Adrenal gland (tissue), 5 donors: Measurements from ENCODE around the gene HARBI1.

ENCODE experiments used
- POLR2A ChIP-seq, 2 donors: fragments of 450-650 bp; IDR thresholded peaks; one replicate each; pipeline ENCODE4 v1.6.1; 2017; ENCODE audit warnings: antibody characterized with exemption in 2 of 2, mild to moderate bottlenecking in 2 of 2, moderate library complexity in 1 of 2
- TF ChIP-seq, protein P1 (sequence below), 6 experiments: fragments of 450-650 bp in 4 of 6; fragments of 200-600 bp in 2 of 6; sonication (generic) in 1 of 6; IDR thresholded peaks; 1 replicate in 5 of 6; 2 replicates in 1 of 6; pipeline versions ENCODE4 v1.5.1 to v1.8.0; 2016 to 2021; ENCODE audit warnings: antibody characterized with exemption in 6 of 6, mild to moderate bottlenecking in 2 of 6, moderate library complexity in 1 of 6
- donor health status: DM: no; HTN: no; CAD: no.

DNA sequence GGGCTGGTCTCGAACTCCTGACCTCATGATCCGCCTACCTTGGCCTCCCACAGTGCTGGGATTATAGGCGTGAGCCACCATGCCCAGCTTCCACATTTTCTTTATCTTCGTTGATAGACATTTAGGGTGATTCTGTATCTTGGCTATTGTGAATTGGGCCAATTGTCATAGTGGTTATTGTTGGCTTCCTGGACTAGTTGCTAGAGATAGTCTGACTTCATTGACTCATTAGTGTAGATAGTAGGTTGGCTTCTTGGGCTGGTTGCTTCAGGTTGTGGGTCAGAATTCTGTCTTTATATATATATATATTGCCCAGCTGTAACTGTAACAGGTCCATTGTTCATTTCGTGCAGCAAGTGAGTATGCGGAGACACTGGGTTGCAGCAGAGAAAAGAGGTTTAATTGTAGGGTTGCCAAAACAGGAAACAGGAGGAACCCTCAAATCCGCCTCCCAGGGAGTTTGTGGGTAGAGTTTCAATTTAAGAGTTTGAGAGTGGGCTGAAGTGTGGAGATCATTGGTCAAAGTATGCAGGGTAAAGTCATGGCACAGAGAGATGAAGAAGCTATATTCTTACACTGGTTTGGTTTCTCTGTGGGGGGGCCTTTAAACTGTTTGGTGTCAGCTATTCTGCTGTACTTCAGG lies 22.3 kb upstream of the HARBI1 start:
- TF ChIP-seq, protein P1, sequence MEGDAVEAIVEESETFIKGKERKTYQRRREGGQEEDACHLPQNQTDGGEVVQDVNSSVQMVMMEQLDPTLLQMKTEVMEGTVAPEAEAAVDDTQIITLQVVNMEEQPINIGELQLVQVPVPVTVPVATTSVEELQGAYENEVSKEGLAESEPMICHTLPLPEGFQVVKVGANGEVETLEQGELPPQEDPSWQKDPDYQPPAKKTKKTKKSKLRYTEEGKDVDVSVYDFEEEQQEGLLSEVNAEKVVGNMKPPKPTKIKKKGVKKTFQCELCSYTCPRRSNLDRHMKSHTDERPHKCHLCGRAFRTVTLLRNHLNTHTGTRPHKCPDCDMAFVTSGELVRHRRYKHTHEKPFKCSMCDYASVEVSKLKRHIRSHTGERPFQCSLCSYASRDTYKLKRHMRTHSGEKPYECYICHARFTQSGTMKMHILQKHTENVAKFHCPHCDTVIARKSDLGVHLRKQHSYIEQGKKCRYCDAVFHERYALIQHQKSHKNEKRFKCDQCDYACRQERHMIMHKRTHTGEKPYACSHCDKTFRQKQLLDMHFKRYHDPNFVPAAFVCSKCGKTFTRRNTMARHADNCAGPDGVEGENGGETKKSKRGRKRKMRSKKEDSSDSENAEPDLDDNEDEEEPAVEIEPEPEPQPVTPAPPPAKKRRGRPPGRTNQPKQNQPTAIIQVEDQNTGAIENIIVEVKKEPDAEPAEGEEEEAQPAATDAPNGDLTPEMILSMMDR (IDR thresholded peaks at IDR 0.05), result no peak
- no peak for TF ChIP-seq POLR2A (IDR thresholded peaks at IDR 0.05)
